GM12874 (cell line): ENCODE data around the gene UCN2.

Experiments
- TF ChIP-seq, protein P1 (sequence below): IDR thresholded peaks from 2 replicates; pipeline ENCODE4 v1.5.1; 2011; ENCODE audit warnings: low read depth, mild to moderate bottlenecking, control low read depth, low read length, moderate library complexity; ENCODE audit not compliant: insufficient read depth

The UCN2 gene

DNA sequence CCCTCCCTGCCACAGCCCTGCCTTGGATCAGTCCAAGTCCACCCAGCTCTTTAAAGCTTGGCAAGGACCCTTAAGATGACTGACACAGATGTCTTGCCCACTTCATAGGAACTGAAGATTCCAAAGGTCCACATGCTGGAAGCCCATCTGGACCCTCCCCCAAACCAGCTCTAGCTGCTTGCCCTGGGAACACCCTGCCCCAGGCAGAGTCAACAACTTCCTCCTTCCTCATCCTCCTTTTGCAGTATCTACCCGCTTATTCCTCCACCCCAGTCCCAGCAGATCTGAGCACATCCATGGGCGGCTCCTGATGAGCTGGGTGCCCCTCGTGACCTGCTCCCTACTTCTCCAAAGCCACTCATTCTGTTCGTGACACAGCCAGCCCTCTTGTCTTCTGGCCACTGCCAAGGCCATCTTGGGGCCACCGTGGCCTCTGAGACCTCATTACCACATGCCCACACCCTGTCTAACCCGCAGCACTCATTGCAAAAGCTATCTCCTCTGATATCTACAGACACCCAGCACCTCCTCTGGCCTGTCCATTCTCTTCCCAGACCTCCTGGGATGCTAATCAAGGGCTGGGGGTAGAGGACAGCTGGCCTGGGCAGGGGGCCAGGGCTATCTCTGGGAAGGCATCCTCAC lies 5.0 kb downstream of the UCN2 start:
- TF ChIP-seq, protein P1, sequence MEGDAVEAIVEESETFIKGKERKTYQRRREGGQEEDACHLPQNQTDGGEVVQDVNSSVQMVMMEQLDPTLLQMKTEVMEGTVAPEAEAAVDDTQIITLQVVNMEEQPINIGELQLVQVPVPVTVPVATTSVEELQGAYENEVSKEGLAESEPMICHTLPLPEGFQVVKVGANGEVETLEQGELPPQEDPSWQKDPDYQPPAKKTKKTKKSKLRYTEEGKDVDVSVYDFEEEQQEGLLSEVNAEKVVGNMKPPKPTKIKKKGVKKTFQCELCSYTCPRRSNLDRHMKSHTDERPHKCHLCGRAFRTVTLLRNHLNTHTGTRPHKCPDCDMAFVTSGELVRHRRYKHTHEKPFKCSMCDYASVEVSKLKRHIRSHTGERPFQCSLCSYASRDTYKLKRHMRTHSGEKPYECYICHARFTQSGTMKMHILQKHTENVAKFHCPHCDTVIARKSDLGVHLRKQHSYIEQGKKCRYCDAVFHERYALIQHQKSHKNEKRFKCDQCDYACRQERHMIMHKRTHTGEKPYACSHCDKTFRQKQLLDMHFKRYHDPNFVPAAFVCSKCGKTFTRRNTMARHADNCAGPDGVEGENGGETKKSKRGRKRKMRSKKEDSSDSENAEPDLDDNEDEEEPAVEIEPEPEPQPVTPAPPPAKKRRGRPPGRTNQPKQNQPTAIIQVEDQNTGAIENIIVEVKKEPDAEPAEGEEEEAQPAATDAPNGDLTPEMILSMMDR = no peak

- TF ChIP-seq, protein P1 = peak; percentile 22; the same call in 1 of the 2 replicates
Observed at GRCh38 chr3:48556796-48557626, 6.6 kb downstream of the UCN2 start, which contains the start of gene PFKFB4. Gene PFKFB4 (minus strand): TSS chr3:48556803. CDS start chr3:48556777, 26 bp downstream.

DNA sequence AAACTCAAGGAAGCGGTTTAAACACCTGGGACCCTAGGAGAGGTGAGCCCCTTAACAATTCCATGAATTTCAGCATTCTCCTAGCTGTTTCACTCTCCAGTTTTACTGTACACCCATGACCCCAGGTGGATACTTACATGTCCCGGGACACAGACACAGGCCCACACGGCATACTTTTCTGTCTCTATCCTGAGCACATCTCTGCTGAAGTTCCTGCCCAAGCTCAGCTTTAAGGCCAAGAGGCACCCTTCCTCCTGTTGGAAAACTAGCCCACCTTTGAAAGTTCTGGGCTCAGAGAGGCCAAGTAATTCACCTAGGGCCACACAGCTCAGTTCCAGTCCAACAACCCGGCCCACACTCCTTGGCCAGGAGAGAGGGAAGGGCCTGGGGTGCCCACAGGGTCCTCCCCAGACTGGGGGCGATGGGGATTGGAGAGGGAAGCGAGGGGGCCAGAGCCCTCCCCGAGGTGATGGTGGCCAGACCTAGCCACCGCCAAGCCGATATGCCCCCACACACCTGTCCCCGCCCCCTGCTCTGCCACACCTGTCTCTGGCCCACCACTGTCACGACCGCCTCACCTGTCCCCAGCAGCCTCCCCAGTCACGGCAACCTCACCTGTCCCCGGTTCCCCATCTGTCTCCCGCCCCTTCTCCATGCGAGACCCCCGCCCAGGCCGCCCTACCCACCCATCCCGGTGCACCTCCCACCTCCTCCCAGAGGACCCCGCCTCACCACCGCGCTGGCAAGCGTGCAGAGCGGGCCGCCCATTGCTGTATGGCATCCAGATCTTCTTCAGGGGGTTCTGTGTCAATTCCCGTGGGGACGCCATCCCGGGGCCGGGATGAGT lies 7.4 kb downstream of the UCN2 start:
- TF ChIP-seq, protein P1 = no peak

DNA sequence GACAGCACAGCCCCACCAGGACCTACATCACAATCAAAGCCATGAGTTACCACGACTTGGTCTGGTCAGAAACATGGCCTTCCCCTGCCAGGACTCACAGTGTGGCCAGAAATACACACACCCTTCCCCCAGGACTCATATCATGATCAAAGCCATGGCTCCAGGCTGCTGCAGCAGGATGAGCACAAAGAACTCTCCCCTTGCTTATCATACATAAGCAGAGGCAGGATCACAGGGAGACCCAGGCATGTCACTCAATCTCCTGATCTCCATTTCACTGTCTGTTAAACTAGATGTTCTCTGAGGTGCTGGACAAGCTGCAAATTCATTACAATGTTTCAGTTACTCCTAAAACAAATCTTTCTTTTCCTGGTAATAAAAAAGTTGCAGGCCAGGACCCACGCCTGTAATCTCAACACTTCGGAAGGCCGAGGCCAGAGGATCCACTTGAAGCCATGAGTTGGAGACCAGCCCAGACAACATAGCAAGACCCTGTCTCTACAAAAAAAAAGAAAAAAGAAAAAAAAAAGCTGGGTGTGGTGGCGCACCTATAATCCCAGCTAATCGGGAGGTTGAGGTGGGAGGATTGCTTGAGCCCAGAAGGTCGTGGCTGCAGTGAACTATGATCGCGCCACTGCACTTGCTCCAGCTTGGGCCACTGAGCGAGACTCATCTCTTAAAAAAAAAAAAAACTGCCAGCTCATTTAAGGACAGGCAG lies 8.2 kb downstream of the UCN2 start:
- TF ChIP-seq, protein P1 = no peak

- TF ChIP-seq, protein P1 = no peak
Observed at GRCh38 chr3:48553886-48554845, 9.4 kb downstream of the UCN2 start.

- TF ChIP-seq, protein P1 = no peak
Observed at GRCh38 chr3:48553361-48553760, 10.2 kb downstream of the UCN2 start.
